ENCODE results near the gene GLIS1. TPM values are rescaled to one million over a fixed set of nuclear protein-coding genes. Genes with fewer than 3 reads are reported as not detected.

GLIS1 gene
- total and polyA plus RNA-seq, 2 of the 8 experiments (the other 6 are each of a cell fraction or from before 2014, with no cell fraction given): 0.15 to 0.22 TPM

DNA sequence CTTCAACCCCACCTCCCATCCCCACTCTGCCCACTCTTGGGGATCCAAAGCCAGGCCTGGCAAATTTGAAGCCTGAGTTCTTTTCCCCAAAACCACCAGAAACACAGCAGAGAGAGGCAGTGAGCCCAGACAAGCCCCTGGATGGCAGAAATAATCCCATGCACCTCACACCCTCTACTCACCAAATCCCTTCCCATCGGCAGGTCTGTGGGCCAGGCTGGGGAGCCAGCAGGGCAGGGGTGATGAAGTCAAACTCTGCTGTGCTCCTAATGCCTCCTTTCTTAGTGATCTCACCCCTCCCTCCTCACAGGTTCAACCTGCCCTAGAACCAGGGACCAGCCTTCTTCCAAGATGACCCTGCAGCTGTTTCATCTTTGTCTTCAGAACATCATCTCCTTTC is 72.4 kb downstream of the GLIS1 start:
- Histone ChIP-seq H3K4me1 (replicated peaks in 1 of 4; ENCODE audit: control insufficient read depth in 3 of 4, insufficient read depth in 4 of 4, low read length in 3 of 4) (no peaks in the 10 kb centered on the region), H4K8ac (ENCODE audit: extremely low read depth, insufficient read depth, low read length) (no peak overlapping the region), H3K27ac (ENCODE audit: low read depth, low read length) (no peak overlapping the region), H4K20me1 (replicated peaks in 1 of 2; ENCODE audit: control insufficient read depth in 1 of 2, insufficient read depth in 2 of 2, low read length in 2 of 2) (no peaks in the 10 kb centered on the region), H3K9ac (replicated peaks in 1 of 4; ENCODE audit: extremely low read depth in 1 of 4, low read depth in 3 of 4, low read length in 3 of 4) (no peak overlapping the region), H2BK15ac (ENCODE audit: low read length) (no peak overlapping the region), H2AK5ac (ENCODE audit: low read depth, low read length) (no peak overlapping the region), H2BK5ac (ENCODE audit: low read depth, low read length) (no peak overlapping the region), H3K4me2 (ENCODE audit: insufficient read depth in 1 of 2, low read depth in 2 of 2, low read length in 2 of 2) (no peak overlapping the region), H3K14ac (ENCODE audit: insufficient read length) (no peak overlapping the region), H3K18ac (ENCODE audit: extremely low read depth, low read length) (no peak overlapping the region), H3K4ac (replicated peaks; ENCODE audit: insufficient read length, low read depth, low read length) (no peak overlapping the region), H3K23ac (ENCODE audit: insufficient read length) (no peak overlapping the region), H3K23me2 (ENCODE audit: low read depth, low read length) (no peaks in the 10 kb centered on the region), H3K79me1 (ENCODE audit: low read depth, low read length) (no peaks in the 10 kb centered on the region), H3K56ac (replicated peaks; ENCODE audit: insufficient read length, low read depth, low read length) (no peak overlapping the region), H3K79me2 (ENCODE audit: control insufficient read depth in 1 of 2, insufficient read depth in 2 of 2, low read length in 2 of 2) (no peaks in the 10 kb centered on the region), H2AFZ (ENCODE audit: low read length) (no peak overlapping the region), H2BK20ac (ENCODE audit: low read length) (no peak overlapping the region), H3K4me3 (ENCODE audit: extremely low read depth in 1 of 4, insufficient read depth in 2 of 4, low read depth in 3 of 4, low read length in 4 of 4) (no peak overlapping the region), H3K27me3 (replicated peaks in 1 of 4; ENCODE audit: control insufficient read depth in 3 of 4, extremely low read depth in 1 of 4, insufficient read depth in 3 of 4, low read length in 3 of 4) (no peaks in the 10 kb centered on the region; a peak in 2 of 7 replicates), H4K5ac (ENCODE audit: insufficient read length, low read depth, low read length) (no peak overlapping the region), H2BK12ac (ENCODE audit: low read depth, low read length) (0 out of 2 replicates have a peak overlapping the region, but pooled peaks have one; percentile 27), H3K36me3 (ENCODE audit: control insufficient read depth in 2 of 4, insufficient read depth in 4 of 4, low read length in 3 of 4) (no peaks in the 10 kb centered on the region), H3K9me3 (ENCODE audit: insufficient read depth in 2 of 2, low read depth in 1 of 2, low read length in 1 of 2) (no peaks in the 10 kb centered on the region), H4K91ac (replicated peaks; ENCODE audit: insufficient read length, low read length) (no peak overlapping the region), H2BK120ac (replicated peaks; ENCODE audit: low read depth, low read length) (no peak overlapping the region)
- TF ChIP-seq PHF8 (conservative IDR thresholded peaks at IDR 0.05; ENCODE audit: low read depth, low read length): no peak
- POLR2A ChIA-PET (ENCODE audit: partially characterized antibody): no interaction called here
- WGBS, 2 experiments (ENCODE audit: extremely low coverage in 1 of 2, insufficient coverage in 1 of 2, insufficient read length in 1 of 2, insufficient replicate concordance in 2 of 2, low coverage in 1 of 2, low lambda C conversion rate in 2 of 2, missing lambda C conversion rate in 1 of 2): 88% methylated on average over 1 of the region's 1 CpG; no CpG with 5 or more reads in 1 of the 2 experiments
- CTCF ChIA-PET (ENCODE audit: partially characterized antibody): interaction anchor here (0.8 to 2.1 kb wide), 7 partner anchors 8 to 181 kb away, joined by 3 to 8 read pairs (median 5); no protein-coding TSS in a partner anchor
- DNase-seq (ENCODE audit: low read depth in 1 of 2, low spot score in 2 of 2): no peak
- no peak for FAIRE-seq

Measured in H1 (cell line).